IPS-18c (cell line): ENCODE results near the gene MYO7A.
"Not testable (repeated sequence)": the region's sequence is repeated elsewhere in the genome, so short reads cannot be mapped to it uniquely, and the experiment has no call there.

Experiments used
- H3K4me3 ChIP-seq: 2 replicates; pipeline ENCODE4 v1.7.0; 2013; ENCODE audit warnings: low read depth, mild to moderate bottlenecking, low read length, moderate library complexity; ENCODE audit not compliant: insufficient read depth
- H3K9me3 ChIP-seq: one replicate; pipeline ENCODE4 v1.6.1; 2013; ENCODE audit warnings: mild to moderate bottlenecking, low read length, moderate library complexity; ENCODE audit not compliant: control insufficient read depth, insufficient read depth

MYO7A gene

GRCh38 chr11:77090373-77091111 is 37.5 kb upstream of the MYO7A start:
- peaks cover 2% of the 10 kb centered on the region for H3K9me3 ChIP-seq
- no peak overlapping the region for H3K4me3 ChIP-seq

- peaks cover 2% of the 10 kb centered on the region for H3K9me3 ChIP-seq
- no peak overlapping the region for H3K4me3 ChIP-seq
These were observed 36.7 kb upstream of the MYO7A start for GRCh38 chr11:77091146-77091940.

GRCh38 chr11:77092382-77092781 is 35.7 kb upstream of the MYO7A start:
- Histone ChIP-seq H3K9me3 (peaks cover 4% of the 10 kb centered on the region), H3K4me3 (no peak overlapping the region)

- H3K4me3 ChIP-seq: no peak overlapping the region
- peaks cover 4% of the 10 kb centered on the region for H3K9me3 ChIP-seq
These were observed 34.8 kb upstream of the MYO7A start for GRCh38 chr11:77093056-77093891.

GRCh38 chr11:77093987-77094840 is 33.8 kb upstream of the MYO7A start:
- H3K9me3 ChIP-seq: peaks cover 4% of the 10 kb centered on the region
- H3K4me3 ChIP-seq: no peak overlapping the region

GRCh38 chr11:77094841-77095365 is 33.1 kb upstream of the MYO7A start:
- Histone ChIP-seq H3K4me3 (no peak overlapping the region), H3K9me3 (peaks cover 4% of the 10 kb centered on the region)

GRCh38 chr11:77095551-77096490 is 32.2 kb upstream of the MYO7A start:
- H3K9me3 ChIP-seq: peaks cover 4% of the 10 kb centered on the region

GRCh38 chr11:77096591-77097019 is 31.4 kb upstream of the MYO7A start:
- H3K4me3 ChIP-seq: no peak overlapping the region

More at GRCh38 chr11:77095551-77096490, 32.2 kb upstream of the MYO7A start:
- H3K4me3 ChIP-seq: no peak overlapping the region

GRCh38 chr11:77097180-77097579 is 30.9 kb upstream of the MYO7A start:
- not testable (repeated sequence) for H3K4me3 ChIP-seq

More at GRCh38 chr11:77096591-77097019, 31.4 kb upstream of the MYO7A start:
- peaks cover 4% of the 10 kb centered on the region for H3K9me3 ChIP-seq

GRCh38 chr11:77100166-77101042 is 27.6 kb upstream of the MYO7A start:
- Histone ChIP-seq H3K9me3 (peaks cover 2% of the 10 kb centered on the region), H3K4me3 (no peak overlapping the region)

More at GRCh38 chr11:77097180-77097579, 30.9 kb upstream of the MYO7A start:
- H3K9me3 ChIP-seq: not testable (repeated sequence)

GRCh38 chr11:77101043-77101537 is 27.0 kb upstream of the MYO7A start:
- Histone ChIP-seq H3K4me3 (no peak overlapping the region), H3K9me3 (peaks cover 2% of the 10 kb centered on the region)

- Histone ChIP-seq H3K4me3 (no peak within 1 kb of the TSS), H3K9me3 (no peaks in the 10 kb centered on the region)
These were observed 25.5 kb upstream of the MYO7A start, which contains the start of gene OMP for GRCh38 chr11:77102246-77103210. Gene OMP, plus strand, starts transcription at chr11:77102840. Its CDS starts 0 bp downstream, at chr11:77102840.

GRCh38 chr11:77103319-77103718 is 24.7 kb upstream of the MYO7A start:
- H3K9me3 ChIP-seq: no peaks in the 10 kb centered on the region
- H3K4me3 ChIP-seq: no peak overlapping the region
